ENCODE measurements around the gene NMNAT2. TPM values are rescaled to one million over a fixed set of nuclear protein-coding genes. Genes with fewer than 3 reads are reported as not detected.
"Not testable (repeated sequence)": the region's sequence is repeated elsewhere in the genome, so short reads cannot be mapped to it uniquely, and the experiment has no call there.

Gene NMNAT2
- polyA plus RNA-seq, 2 donors = 0.06 to 0.12 TPM

- Histone ChIP-seq H3K9me3 (ENCODE audit: control insufficient read depth in 2 of 2, insufficient read depth in 1 of 2, low read depth in 1 of 2, low read length in 1 of 2) (no peaks in the 10 kb centered on the region), H3K27ac (ENCODE audit: low read depth in 2 of 2, low read length in 1 of 2) (no peak overlapping the region), H3K4me3 (ENCODE audit: low read depth in 1 of 2, low read length in 2 of 2) (no peak overlapping the region), H3K27me3 (ENCODE audit: control insufficient read depth in 1 of 2, insufficient read depth in 2 of 2, low read length in 2 of 2) (no peaks in the 10 kb centered on the region), H3K36me3 (ENCODE audit: control insufficient read depth in 2 of 2, insufficient read depth in 2 of 2, low read length in 1 of 2) (no peaks in the 10 kb centered on the region), H3K4me1 (ENCODE audit: control insufficient read depth in 2 of 2, insufficient read depth in 2 of 2, low read length in 1 of 2) (no peaks in the 10 kb centered on the region)
- WGBS, 2 donors = 89 to 91% methylated on average over 13 of the region's 13 CpGs
Observed at GRCh38 chr1:183449223-183449770, 31.1 kb upstream of the NMNAT2 start.

- H3K27ac ChIP-seq (ENCODE audit: low read depth in 2 of 2, low read length in 1 of 2) = no peak overlapping the region
- no peaks in the 10 kb centered on the region for H3K36me3 ChIP-seq (ENCODE audit: control insufficient read depth in 2 of 2, insufficient read depth in 2 of 2, low read length in 1 of 2)
- WGBS, 2 donors = 52 to 60% methylated on average over 3 of the region's 3 CpGs
- H3K9me3 ChIP-seq (ENCODE audit: control insufficient read depth in 2 of 2, insufficient read depth in 1 of 2, low read depth in 1 of 2, low read length in 1 of 2) = no peaks in the 10 kb centered on the region
- H3K4me3 ChIP-seq (ENCODE audit: low read depth in 1 of 2, low read length in 2 of 2) = no peak overlapping the region
- H3K4me1 ChIP-seq (ENCODE audit: control insufficient read depth in 2 of 2, insufficient read depth in 2 of 2, low read length in 1 of 2) = no peaks in the 10 kb centered on the region
- H3K27me3 ChIP-seq (ENCODE audit: control insufficient read depth in 1 of 2, insufficient read depth in 2 of 2, low read length in 2 of 2) = no peaks in the 10 kb centered on the region
Observed at GRCh38 chr1:183444243-183444642, 26.1 kb upstream of the NMNAT2 start.

- Histone ChIP-seq H3K9me3 (ENCODE audit: control insufficient read depth in 2 of 2, insufficient read depth in 1 of 2, low read depth in 1 of 2, low read length in 1 of 2) (no peaks in the 10 kb centered on the region), H3K4me3 (ENCODE audit: low read depth in 1 of 2, low read length in 2 of 2) (no peak overlapping the region), H3K27ac (ENCODE audit: low read depth in 2 of 2, low read length in 1 of 2) (no peak overlapping the region), H3K36me3 (ENCODE audit: control insufficient read depth in 2 of 2, insufficient read depth in 2 of 2, low read length in 1 of 2) (no peaks in the 10 kb centered on the region), H3K27me3 (ENCODE audit: control insufficient read depth in 1 of 2, insufficient read depth in 2 of 2, low read length in 2 of 2) (no peaks in the 10 kb centered on the region), H3K4me1 (ENCODE audit: control insufficient read depth in 2 of 2, insufficient read depth in 2 of 2, low read length in 1 of 2) (no peaks in the 10 kb centered on the region)
- WGBS, 2 donors = 44 to 46% methylated on average over 1 of the region's 1 CpG
Observed at GRCh38 chr1:183443466-183443865, 25.3 kb upstream of the NMNAT2 start.

GRCh38 chr1:183443011-183443410 is 24.8 kb upstream of the NMNAT2 start:
- no peaks in the 10 kb centered on the region for H3K27me3 ChIP-seq (ENCODE audit: control insufficient read depth in 1 of 2, insufficient read depth in 2 of 2, low read length in 2 of 2)
- H3K9me3 ChIP-seq (ENCODE audit: control insufficient read depth in 2 of 2, insufficient read depth in 1 of 2, low read depth in 1 of 2, low read length in 1 of 2) = no peaks in the 10 kb centered on the region
- H3K27ac ChIP-seq (ENCODE audit: low read depth in 2 of 2, low read length in 1 of 2) = no peak overlapping the region
- 89 to 91% methylated on average over 2 of the region's 2 CpGs for WGBS, 2 donors
- no peaks in the 10 kb centered on the region for H3K36me3 ChIP-seq (ENCODE audit: control insufficient read depth in 2 of 2, insufficient read depth in 2 of 2, low read length in 1 of 2)
- H3K4me1 ChIP-seq (ENCODE audit: control insufficient read depth in 2 of 2, insufficient read depth in 2 of 2, low read length in 1 of 2) = no peaks in the 10 kb centered on the region
- no peak overlapping the region for H3K4me3 ChIP-seq (ENCODE audit: low read depth in 1 of 2, low read length in 2 of 2)

- no peaks in the 10 kb centered on the region for H3K9me3 ChIP-seq (ENCODE audit: control insufficient read depth in 2 of 2, insufficient read depth in 1 of 2, low read depth in 1 of 2, low read length in 1 of 2)
- WGBS, 2 donors = 84 to 86% methylated on average over 2 of the region's 2 CpGs
- H3K4me3 ChIP-seq (ENCODE audit: low read depth in 1 of 2, low read length in 2 of 2) = no peak overlapping the region
- no peak overlapping the region for H3K27ac ChIP-seq (ENCODE audit: low read depth in 2 of 2, low read length in 1 of 2)
- H3K4me1 ChIP-seq (ENCODE audit: control insufficient read depth in 2 of 2, insufficient read depth in 2 of 2, low read length in 1 of 2) = no peaks in the 10 kb centered on the region
- no peaks in the 10 kb centered on the region for H3K36me3 ChIP-seq (ENCODE audit: control insufficient read depth in 2 of 2, insufficient read depth in 2 of 2, low read length in 1 of 2)
- no peaks in the 10 kb centered on the region for H3K27me3 ChIP-seq (ENCODE audit: control insufficient read depth in 1 of 2, insufficient read depth in 2 of 2, low read length in 2 of 2)
Observed at GRCh38 chr1:183438060-183438459, 19.9 kb upstream of the NMNAT2 start.

- WGBS, 2 donors = 81 to 91% methylated on average over 2 of the region's 2 CpGs
- no peaks in the 10 kb centered on the region for H3K9me3 ChIP-seq (ENCODE audit: control insufficient read depth in 2 of 2, insufficient read depth in 1 of 2, low read depth in 1 of 2, low read length in 1 of 2)
- H3K36me3 ChIP-seq (ENCODE audit: control insufficient read depth in 2 of 2, insufficient read depth in 2 of 2, low read length in 1 of 2) = no peaks in the 10 kb centered on the region
- no peak overlapping the region for H3K4me3 ChIP-seq (ENCODE audit: low read depth in 1 of 2, low read length in 2 of 2)
- H3K4me1 ChIP-seq (ENCODE audit: control insufficient read depth in 2 of 2, insufficient read depth in 2 of 2, low read length in 1 of 2) = no peaks in the 10 kb centered on the region
- no peaks in the 10 kb centered on the region for H3K27me3 ChIP-seq (ENCODE audit: control insufficient read depth in 1 of 2, insufficient read depth in 2 of 2, low read length in 2 of 2)
- no peak overlapping the region for H3K27ac ChIP-seq (ENCODE audit: low read depth in 2 of 2, low read length in 1 of 2)
Observed at GRCh38 chr1:183435497-183435896, 17.3 kb upstream of the NMNAT2 start.

GRCh38 chr1:183433703-183434102 is 15.5 kb upstream of the NMNAT2 start:
- Histone ChIP-seq H3K9me3 (ENCODE audit: control insufficient read depth in 2 of 2, insufficient read depth in 1 of 2, low read depth in 1 of 2, low read length in 1 of 2) (no peaks in the 10 kb centered on the region), H3K27ac (ENCODE audit: low read depth in 2 of 2, low read length in 1 of 2) (no peak overlapping the region), H3K36me3 (ENCODE audit: control insufficient read depth in 2 of 2, insufficient read depth in 2 of 2, low read length in 1 of 2) (no peaks in the 10 kb centered on the region), H3K4me3 (ENCODE audit: low read depth in 1 of 2, low read length in 2 of 2) (no peak overlapping the region), H3K27me3 (ENCODE audit: control insufficient read depth in 1 of 2, insufficient read depth in 2 of 2, low read length in 2 of 2) (no peaks in the 10 kb centered on the region), H3K4me1 (ENCODE audit: control insufficient read depth in 2 of 2, insufficient read depth in 2 of 2, low read length in 1 of 2) (no peaks in the 10 kb centered on the region)
- 25 to 58% methylated on average over 1 of the region's 1 CpG for WGBS, 2 donors

- Histone ChIP-seq H3K4me1 (ENCODE audit: control insufficient read depth in 2 of 2, insufficient read depth in 2 of 2, low read length in 1 of 2) (no peaks in the 10 kb centered on the region), H3K9me3 (ENCODE audit: control insufficient read depth in 2 of 2, insufficient read depth in 1 of 2, low read depth in 1 of 2, low read length in 1 of 2) (no peaks in the 10 kb centered on the region), H3K27ac (ENCODE audit: low read depth in 2 of 2, low read length in 1 of 2) (no peak overlapping the region), H3K4me3 (ENCODE audit: low read depth in 1 of 2, low read length in 2 of 2) (no peak overlapping the region), H3K27me3 (ENCODE audit: control insufficient read depth in 1 of 2, insufficient read depth in 2 of 2, low read length in 2 of 2) (no peaks in the 10 kb centered on the region), H3K36me3 (ENCODE audit: control insufficient read depth in 2 of 2, insufficient read depth in 2 of 2, low read length in 1 of 2) (no peaks in the 10 kb centered on the region)
- 53 to 60% methylated on average over 2 of the region's 2 CpGs for WGBS, 2 donors
Observed at GRCh38 chr1:183432548-183432875, 14.3 kb upstream of the NMNAT2 start.

GRCh38 chr1:183431840-183432547 is 13.8 kb upstream of the NMNAT2 start:
- Histone ChIP-seq H3K4me3 (ENCODE audit: low read depth in 1 of 2, low read length in 2 of 2) (no peak overlapping the region), H3K27ac (ENCODE audit: low read depth in 2 of 2, low read length in 1 of 2) (no peak overlapping the region), H3K27me3 (ENCODE audit: control insufficient read depth in 1 of 2, insufficient read depth in 2 of 2, low read length in 2 of 2) (no peaks in the 10 kb centered on the region), H3K9me3 (ENCODE audit: control insufficient read depth in 2 of 2, insufficient read depth in 1 of 2, low read depth in 1 of 2, low read length in 1 of 2) (no peaks in the 10 kb centered on the region), H3K36me3 (ENCODE audit: control insufficient read depth in 2 of 2, insufficient read depth in 2 of 2, low read length in 1 of 2) (no peaks in the 10 kb centered on the region), H3K4me1 (ENCODE audit: control insufficient read depth in 2 of 2, insufficient read depth in 2 of 2, low read length in 1 of 2) (no peaks in the 10 kb centered on the region)
- WGBS, 2 donors = 86 to 89% methylated on average over 4 of the region's 4 CpGs

GRCh38 chr1:183427591-183427990 is 9.4 kb upstream of the NMNAT2 start:
- not testable (repeated sequence) for H3K36me3 ChIP-seq (ENCODE audit: control insufficient read depth in 2 of 2, insufficient read depth in 2 of 2, low read length in 1 of 2); H3K4me1 ChIP-seq (ENCODE audit: control insufficient read depth in 2 of 2, insufficient read depth in 2 of 2, low read length in 1 of 2); H3K9me3 ChIP-seq (ENCODE audit: control insufficient read depth in 2 of 2, insufficient read depth in 1 of 2, low read depth in 1 of 2, low read length in 1 of 2); H3K4me3 ChIP-seq (ENCODE audit: low read depth in 1 of 2, low read length in 2 of 2); H3K27ac ChIP-seq (ENCODE audit: low read depth in 2 of 2, low read length in 1 of 2); H3K27me3 ChIP-seq (ENCODE audit: control insufficient read depth in 1 of 2, insufficient read depth in 2 of 2, low read length in 2 of 2)
- 41% methylated on average over 2 to 3 of the region's 3 CpGs for WGBS, 2 donors
